GM23248 (cell line): ENCODE results near the gene RTL10.

Experiments
- EZH2 ChIP-seq: fragments of 200-600 bp; sonication (generic); IDR thresholded peaks from 2 replicates; pipeline ENCODE4 v1.6.1; 2018; ENCODE audit warnings: antibody characterized with exemption, mild to moderate bottlenecking; ENCODE audit not compliant: insufficient read depth, poor library complexity, severe bottlenecking
- EZH2phosphoT487 ChIP-seq: fragments of 200-600 bp; sonication (generic); IDR thresholded peaks from 2 replicates; pipeline ENCODE4 v1.6.1; 2018; ENCODE audit warnings: antibody characterized with exemption, moderate library complexity, mild to moderate bottlenecking, low read depth; ENCODE audit not compliant: insufficient read depth

- no peak for TF ChIP-seq EZH2
- TF ChIP-seq EZH2phosphoT487: no peak
Observed at GRCh38 chr22:19887256-19887985, 32.7 kb upstream of the RTL10 start.
